H9 (cell line): ENCODE data around the gene BSG. TPM values are rescaled to one million over a fixed set of nuclear protein-coding genes. Genes with fewer than 3 reads are reported as not detected.

ENCODE experiments used
- DNase-seq: peaks from one replicate; pipeline ENCODE4 v3.0.0-alpha.2; 2017
- H2AFZ ChIP-seq: one replicate; pipeline ENCODE4 v1.6.1; 2013; ENCODE audit warnings: mild to moderate bottlenecking, low read length, control low read depth, moderate library complexity
- H2AK5ac ChIP-seq: 2 replicates; pipeline ENCODE4 v1.6.1; 2013; ENCODE audit warnings: low read length, control low read depth, mixed read lengths; ENCODE audit not compliant: insufficient read length
- H2BK120ac ChIP-seq: one replicate; pipeline ENCODE4 v1.6.1; 2013; ENCODE audit warnings: low read depth, mild to moderate bottlenecking, low read length, control low read depth, inconsistent platforms; ENCODE audit not compliant: poor library complexity, severe bottlenecking
- H2BK12ac ChIP-seq: 2 replicates; pipeline ENCODE4 v1.6.1; 2013; ENCODE audit warnings: low read length, control low read depth, mixed read lengths, low read depth; ENCODE audit not compliant: insufficient read length
- H2BK15ac ChIP-seq: 2 replicates; pipeline ENCODE4 v1.6.1; 2013; ENCODE audit warnings: low read depth, low read length, control low read depth
- H2BK20ac ChIP-seq: one replicate; pipeline ENCODE4 v1.6.1; 2013; ENCODE audit warnings: low read depth, mild to moderate bottlenecking, low read length, control low read depth, inconsistent platforms; ENCODE audit not compliant: poor library complexity, severe bottlenecking
- H2BK5ac ChIP-seq: 2 replicates; pipeline ENCODE4 v1.6.1; 2013; ENCODE audit warnings: low read length, control low read depth, mixed read lengths; ENCODE audit not compliant: insufficient read length
- H3K14ac ChIP-seq: 2 replicates; pipeline ENCODE4 v1.6.1; 2013; ENCODE audit warnings: low read length, control low read depth; ENCODE audit not compliant: insufficient read depth
- H3K18ac ChIP-seq: 2 replicates; pipeline ENCODE4 v1.6.1; 2013; ENCODE audit warnings: low read depth, mild to moderate bottlenecking, mixed read lengths, low read length, control low read depth; ENCODE audit not compliant: insufficient read length
- H3K23ac ChIP-seq: 2 replicates; pipeline ENCODE4 v1.6.1; 2013; ENCODE audit warnings: low read length, control low read depth, mixed read lengths, low read depth; ENCODE audit not compliant: insufficient read length
- H3K23me2 ChIP-seq: 2 replicates; pipeline ENCODE4 v1.6.1; 2013; ENCODE audit warnings: low read depth, mild to moderate bottlenecking, mixed read lengths, low read length, control low read depth; ENCODE audit not compliant: insufficient read length, poor library complexity, severe bottlenecking
- H3K27ac ChIP-seq: 2 replicates; pipeline ENCODE4 v1.5.1; 2013; ENCODE audit warnings: low read length, control low read depth, mixed read lengths, low read depth; ENCODE audit not compliant: insufficient read length
- H3K27me3 ChIP-seq: 2 replicates; pipeline ENCODE4 v1.6.1; 2013; ENCODE audit warnings: low read length, control low read depth, inconsistent platforms; ENCODE audit not compliant: insufficient read depth
- H3K4ac ChIP-seq: 2 replicates; pipeline ENCODE4 v1.6.1; 2013; ENCODE audit warnings: low read depth, mild to moderate bottlenecking, control low read depth, inconsistent platforms, low read length, moderate library complexity
- H3K4me1 ChIP-seq: 2 replicates; pipeline ENCODE4 v1.6.1; 2013; ENCODE audit warnings: low read length, control low read depth, inconsistent platforms; ENCODE audit not compliant: insufficient read depth
- H3K4me2 ChIP-seq: 2 replicates; pipeline ENCODE4 v1.6.1; 2013; ENCODE audit warnings: low read length, control low read depth, mixed read lengths; ENCODE audit not compliant: insufficient read length, insufficient read depth
- H3K56ac ChIP-seq: 2 replicates; pipeline ENCODE4 v1.6.1; 2013; ENCODE audit warnings: low read depth, mild to moderate bottlenecking, mixed read lengths, low read length, control low read depth; ENCODE audit not compliant: insufficient read length
- H3K79me1 ChIP-seq: 2 replicates; pipeline ENCODE4 v1.6.1; 2013; ENCODE audit warnings: low read depth, mild to moderate bottlenecking, moderate library complexity, low read length, control low read depth, inconsistent platforms; ENCODE audit not compliant: insufficient read depth, poor library complexity, severe bottlenecking
- H3K79me2 ChIP-seq: 2 replicates; pipeline ENCODE4 v1.6.1; 2013; ENCODE audit warnings: low read length, control low read depth, inconsistent platforms; ENCODE audit not compliant: insufficient read depth
- H3K9ac ChIP-seq: 2 replicates; pipeline ENCODE4 v1.6.1; 2013; ENCODE audit warnings: low read length, control low read depth, mixed read lengths; ENCODE audit not compliant: insufficient read length; ENCODE audit errors: extremely low read depth
- H3K9me3 ChIP-seq: one replicate; pipeline ENCODE4 v1.6.1; 2013; ENCODE audit warnings: low read depth, low read length, inconsistent platforms; ENCODE audit not compliant: control insufficient read depth
- H3T11ph ChIP-seq: one replicate; pipeline ENCODE4 v1.6.1; 2013; ENCODE audit warnings: mild to moderate bottlenecking, low read length, control low read depth, inconsistent platforms
- H4K20me1 ChIP-seq: one replicate; pipeline ENCODE4 v1.6.1; 2013; ENCODE audit not compliant: control insufficient read depth, insufficient read length, insufficient read depth
- H4K5ac ChIP-seq: 2 replicates; pipeline ENCODE4 v1.6.1; 2013; ENCODE audit warnings: low read depth, mild to moderate bottlenecking, mixed read lengths, low read length, control low read depth; ENCODE audit not compliant: insufficient read length
- H4K8ac ChIP-seq: replicated peaks from 2 replicates; pipeline ENCODE4 v1.6.1; 2013; ENCODE audit warnings: low read length, control low read depth, mixed read lengths, low read depth; ENCODE audit not compliant: insufficient read length
- H4K91ac ChIP-seq: 2 replicates; pipeline ENCODE4 v1.6.1; 2013; ENCODE audit warnings: low read depth, mild to moderate bottlenecking, moderate library complexity, mixed read lengths, low read length, control low read depth; ENCODE audit not compliant: insufficient read length
- H3K27ac Mint-ChIP-seq, 3 experiments: 2 replicates in 2 of 3; 3 replicates in 1 of 3; pipeline ENCODE4 v1.8.0; 2020 to 2021; ENCODE audit warnings: mixed read lengths in 3 of 3, mild to moderate bottlenecking in 1 of 3, moderate library complexity in 1 of 3
- H3K27me3 Mint-ChIP-seq: 2 replicates; pipeline ENCODE4 v1.8.0; 2021; ENCODE audit warnings: low read depth, mild to moderate bottlenecking, moderate library complexity, mixed read lengths
- H3K36me3 Mint-ChIP-seq, 3 experiments: 2 replicates in 2 of 3; 3 replicates in 1 of 3; pipeline ENCODE4 v1.8.0; 2020 to 2021; ENCODE audit warnings: low read depth in 3 of 3, mixed read lengths in 3 of 3; ENCODE audit not compliant: insufficient read depth in 1 of 3
- H3K4me1 Mint-ChIP-seq, 2 experiments: 2 replicates each; pipeline ENCODE4 v1.8.0; 2020; ENCODE audit warnings: mixed read lengths in 2 of 2
- H3K4me3 Mint-ChIP-seq, 2 experiments: 2 replicates in 1 of 2; 3 replicates in 1 of 2; pipeline ENCODE4 v1.8.0; 2020 to 2021; ENCODE audit warnings: mild to moderate bottlenecking in 2 of 2, mixed read lengths in 2 of 2, moderate library complexity in 1 of 2
- H3K9me3 Mint-ChIP-seq, 2 experiments: 2 replicates in 1 of 2; 3 replicates in 1 of 2; pipeline ENCODE4 v1.8.0; 2020; ENCODE audit warnings: mild to moderate bottlenecking in 2 of 2, mixed read lengths in 2 of 2, moderate library complexity in 1 of 2
- WGBS: extraction: QIAGEN DNeasy Blood & Tissue Kit; methylation state at CpG from one replicate; pipeline ENCODE4 v1.1.7; 2013; ENCODE audit warnings: missing lambda C conversion rate, low lambda C conversion rate, mixed read lengths; ENCODE audit not compliant: insufficient read length; ENCODE audit errors: extremely low coverage; 5-methylcytosine and 5-hydroxymethylcytosine counted together
- total RNA-seq: library from RNA; stranded (reverse); gene quantifications from 2 replicates; pipeline ENCODE4 v1.2.1, GENCODE V29; 2021
- TF ChIP-seq, protein P1 (sequence below): fragments of 200-600 bp; sonication (generic); conservative IDR thresholded peaks from 3 replicates; pipeline ENCODE4 v1.8.0; 2021; ENCODE audit warnings: antibody characterized with exemption, mild to moderate bottlenecking

BSG gene
- total RNA-seq, 1 experiment from 2014 or later: 715 TPM

DNA sequence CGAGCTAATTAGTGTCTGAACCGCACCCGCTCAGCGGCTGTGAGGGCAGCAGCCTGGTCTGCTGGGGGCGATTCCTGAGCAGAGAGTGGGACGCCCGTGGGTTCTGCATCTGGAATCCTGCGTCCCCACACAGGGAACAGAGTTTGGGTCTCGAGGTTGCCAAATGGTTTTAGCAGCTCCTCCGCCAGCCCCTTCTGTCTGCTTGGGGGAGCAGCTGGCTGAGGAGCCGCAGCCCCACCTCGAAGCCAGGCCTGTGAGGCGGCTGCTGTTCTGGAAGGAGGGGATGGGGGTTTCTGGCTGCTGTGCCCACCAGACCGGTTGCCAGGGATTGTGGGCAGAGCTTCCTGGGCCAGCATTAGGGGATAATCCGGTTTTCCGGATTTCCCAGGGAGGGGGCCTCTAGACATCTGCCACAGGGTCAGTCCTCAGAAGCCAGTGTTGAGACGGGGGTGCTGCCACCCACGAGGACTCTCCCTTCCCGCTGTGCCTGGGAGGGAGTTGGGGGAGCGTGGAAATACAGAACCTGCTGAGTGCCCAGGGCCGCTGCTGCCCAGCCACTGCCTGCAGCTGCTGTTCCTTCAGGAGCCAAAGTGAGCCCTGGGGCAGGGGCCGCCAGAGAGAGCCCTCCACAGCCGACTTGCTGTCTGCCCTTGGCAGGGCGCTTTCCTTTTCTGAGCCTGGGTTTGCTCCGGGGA, 38.9 kb upstream of the BSG start:
- WGBS: no CpG with 5 or more reads among the region's 25 CpGs
- no peaks in the 10 kb centered on the region for H3K9me3 Mint-ChIP-seq

More for the DNA sequence above, 38.9 kb upstream of the BSG start:
- H3K4me3 Mint-ChIP-seq: peak overlapping the region; percentile 84 to 88
- Histone ChIP-seq H4K91ac (no peak overlapping the region), H3K79me1 (peaks cover 8% of the 10 kb centered on the region), H3K27ac (no peak overlapping the region), H2AFZ (no peak overlapping the region), H3K14ac (peak overlapping the region; percentile 48; the same call in 1 of the 2 replicates), H3K9me3 (no peaks in the 10 kb centered on the region), H3K23me2 (peaks cover 6% of the 10 kb centered on the region), H3K4ac (0 out of 2 replicates have a peak overlapping the region, but pooled peaks have one; percentile 13), H3K18ac (no peak overlapping the region), H3K23ac (no peak overlapping the region), H2BK15ac (no peak overlapping the region), H3K4me2 (peak overlapping the region; percentile 51), H3K4me1 (no peaks in the 10 kb centered on the region), H3K27me3 (no peaks in the 10 kb centered on the region), H2BK20ac (no peak overlapping the region), H3K9ac (peak overlapping the region; percentile 64), H4K20me1 (peaks cover 4% of the 10 kb centered on the region), H3T11ph (no peak overlapping the region), H2BK12ac (no peak overlapping the region), H4K8ac (no peak overlapping the region), H3K56ac (no peak overlapping the region), H3K79me2 (peaks cover 13% of the 10 kb centered on the region; the same call in 1 of the 2 replicates), H2BK5ac (no peak overlapping the region), H2BK120ac (no peak overlapping the region), H4K5ac (no peak overlapping the region), H2AK5ac (no peak overlapping the region)
- peaks cover under 1% of the 10 kb centered on the region; the same call in 1 of the 2 replicates for H3K27me3 Mint-ChIP-seq
- no peak for DNase-seq
- H3K27ac Mint-ChIP-seq: no peak overlapping the region
- peaks cover 10 to 21% (median 16%) of the 10 kb centered on the region in 3 experiments for H3K36me3 Mint-ChIP-seq
- H3K4me1 Mint-ChIP-seq: peaks cover 5 to 16% of the 10 kb centered on the region in 2 experiments
- TF ChIP-seq, protein P1, sequence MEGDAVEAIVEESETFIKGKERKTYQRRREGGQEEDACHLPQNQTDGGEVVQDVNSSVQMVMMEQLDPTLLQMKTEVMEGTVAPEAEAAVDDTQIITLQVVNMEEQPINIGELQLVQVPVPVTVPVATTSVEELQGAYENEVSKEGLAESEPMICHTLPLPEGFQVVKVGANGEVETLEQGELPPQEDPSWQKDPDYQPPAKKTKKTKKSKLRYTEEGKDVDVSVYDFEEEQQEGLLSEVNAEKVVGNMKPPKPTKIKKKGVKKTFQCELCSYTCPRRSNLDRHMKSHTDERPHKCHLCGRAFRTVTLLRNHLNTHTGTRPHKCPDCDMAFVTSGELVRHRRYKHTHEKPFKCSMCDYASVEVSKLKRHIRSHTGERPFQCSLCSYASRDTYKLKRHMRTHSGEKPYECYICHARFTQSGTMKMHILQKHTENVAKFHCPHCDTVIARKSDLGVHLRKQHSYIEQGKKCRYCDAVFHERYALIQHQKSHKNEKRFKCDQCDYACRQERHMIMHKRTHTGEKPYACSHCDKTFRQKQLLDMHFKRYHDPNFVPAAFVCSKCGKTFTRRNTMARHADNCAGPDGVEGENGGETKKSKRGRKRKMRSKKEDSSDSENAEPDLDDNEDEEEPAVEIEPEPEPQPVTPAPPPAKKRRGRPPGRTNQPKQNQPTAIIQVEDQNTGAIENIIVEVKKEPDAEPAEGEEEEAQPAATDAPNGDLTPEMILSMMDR: no peak
